ENCODE results near the gene HOXD11. TPM values are rescaled to one million over a fixed set of nuclear protein-coding genes. Genes with fewer than 3 reads are reported as not detected.

HOXD11 gene
- total RNA-seq, 2 donors from 2014 or later, result 0.37 to 4.2 TPM

- DNase-seq (no peak), ATAC-seq (peak; percentile 66)
- intact Hi-C loops (cut with DNase I, micrococcal nuclease), result loop anchor here in 1 of 2 donors (5.0 kb wide), 1 partner anchor 393 kb away; no protein-coding TSS in a partner anchor
Measured at GRCh38 chr2:176080540-176081375, 26.3 kb upstream of the HOXD11 start.

- DNase-seq (no peak), ATAC-seq (no peak)
- intact Hi-C loops (cut with DNase I, micrococcal nuclease), result loop anchor here in 1 of 2 donors (5.0 kb wide), 1 partner anchor 394 kb away; no protein-coding TSS in a partner anchor
Measured at GRCh38 chr2:176081376-176081836, 25.7 kb upstream of the HOXD11 start.

- peak; percentile 28 for ATAC-seq
- intact Hi-C loops (cut with DNase I, micrococcal nuclease), result loop anchor here in 1 of 2 donors (5.0 kb wide), 1 partner anchor 395 kb away; no protein-coding TSS in a partner anchor
- DNase-seq, result no peak
Measured at GRCh38 chr2:176081837-176082524, 25.1 kb upstream of the HOXD11 start.

- intact Hi-C loops (cut with DNase I, micrococcal nuclease), result loop anchor here in 1 of 2 donors (5.0 kb wide), 1 partner anchor 395 kb away; no protein-coding TSS in a partner anchor
- DNase-seq, result no peak
- ATAC-seq, result no peak
Measured at GRCh38 chr2:176082525-176082823, 24.6 kb upstream of the HOXD11 start.

- ATAC-seq, result no peak
- no peak for DNase-seq
- intact Hi-C loops (cut with DNase I, micrococcal nuclease), result loop anchor here in 1 of 2 donors (5.0 kb wide), 1 partner anchor 396 kb away; no protein-coding TSS in a partner anchor
Measured at GRCh38 chr2:176082824-176083751, 24.0 kb upstream of the HOXD11 start.

GRCh38 chr2:176083796-176084261 lies 23.3 kb upstream of the HOXD11 start, which contains the start of gene EVX2:
Gene EVX2, minus strand, starts transcription at chr2:176083962. Its CDS starts 186 bp downstream, at chr2:176083776.
- DNase-seq (no peak), ATAC-seq (no peak)
- intact Hi-C loops (cut with DNase I, micrococcal nuclease), result loop anchor here in 1 of 2 donors (5.0 kb wide), 1 partner anchor 397 kb away; no protein-coding TSS in a partner anchor

GRCh38 chr2:176084611-176085119 lies 22.4 kb upstream of the HOXD11 start:
- ATAC-seq, result no peak
- intact Hi-C loops (cut with DNase I, micrococcal nuclease), result loop anchor here in 1 of 2 donors (5.0 kb wide), 1 partner anchor 397 kb away; no protein-coding TSS in a partner anchor

GRCh38 chr2:176085120-176085788 lies 21.8 kb upstream of the HOXD11 start:
- DNase-seq (no peak), ATAC-seq (no peak)
- intact Hi-C loops (cut with DNase I, micrococcal nuclease), result no loop called here

More at GRCh38 chr2:176084611-176085119, 22.4 kb upstream of the HOXD11 start:
- DNase-seq, result no peak

- DNase-seq (no peak), ATAC-seq (peak; percentile 34)
- intact Hi-C loops (cut with DNase I, micrococcal nuclease), result no loop called here
Measured at GRCh38 chr2:176085861-176086771, 21.0 kb upstream of the HOXD11 start.

- ATAC-seq (no peak), DNase-seq (no peak)
- intact Hi-C loops (cut with DNase I, micrococcal nuclease), result no loop called here
Measured at GRCh38 chr2:176087330-176088047, 19.6 kb upstream of the HOXD11 start.

GRCh38 chr2:176088048-176088936 lies 18.8 kb upstream of the HOXD11 start:
- intact Hi-C loops (cut with DNase I, micrococcal nuclease), result no loop called here
- peak in 1 of 2 donors; percentile 72 for DNase-seq
- peak; percentile 87 for ATAC-seq

GRCh38 chr2:176088937-176089842 lies 17.9 kb upstream of the HOXD11 start:
- intact Hi-C loops (cut with DNase I, micrococcal nuclease), result no loop called here
- no peak for DNase-seq
- no peak for ATAC-seq

- intact Hi-C loops (cut with DNase I, micrococcal nuclease), result loop anchor here in 1 of 2 donors (10.0 kb wide), 1 partner anchor 405 kb away; no protein-coding TSS in a partner anchor
- DNase-seq (no peak), ATAC-seq (no peak)
Measured at GRCh38 chr2:176089843-176090395, 17.2 kb upstream of the HOXD11 start.

GRCh38 chr2:176090862-176091261 lies 16.2 kb upstream of the HOXD11 start:
- no peak for DNase-seq
- no peak for ATAC-seq
- intact Hi-C loops (cut with DNase I, micrococcal nuclease), result loop anchor here in 1 of 2 donors (10.0 kb wide), 1 partner anchor 406 kb away; no protein-coding TSS in a partner anchor
